ENCODE data around the gene TMEM184A.

Gene TMEM184A

DNA sequence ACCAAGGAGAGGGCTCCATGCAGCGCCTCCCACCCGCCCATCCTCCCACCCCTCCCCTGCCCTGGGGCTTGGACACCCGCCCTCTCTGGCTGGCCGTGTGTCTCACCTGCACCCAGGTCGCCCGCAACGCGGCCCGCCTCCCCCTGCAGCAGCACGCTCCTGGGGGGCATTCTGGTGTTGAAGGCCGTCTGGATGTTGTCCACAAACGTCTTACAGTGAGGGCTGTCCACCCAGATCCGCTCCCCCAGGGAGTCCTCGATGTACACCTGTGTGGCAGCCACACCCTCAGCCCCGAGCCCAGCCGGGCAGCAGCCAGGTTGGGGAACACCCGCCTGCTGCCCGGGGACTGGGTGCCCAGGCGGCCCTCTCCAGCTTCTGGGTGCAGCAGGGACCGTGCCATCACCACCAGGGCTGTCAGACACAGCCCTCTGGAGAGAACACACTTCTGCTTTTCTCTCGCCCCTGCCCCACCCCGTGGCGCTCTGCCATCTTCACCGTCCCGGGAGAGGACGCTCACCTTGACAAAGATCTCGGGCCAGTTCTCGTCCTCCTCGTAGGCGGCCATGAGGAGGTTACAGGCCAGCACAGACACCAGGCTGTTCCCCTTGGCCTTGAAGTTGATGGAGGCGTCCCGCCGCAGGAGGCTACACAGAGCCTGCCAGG is 56.5 kb downstream of the TMEM184A start:
- DNase-seq: no peak

DNA sequence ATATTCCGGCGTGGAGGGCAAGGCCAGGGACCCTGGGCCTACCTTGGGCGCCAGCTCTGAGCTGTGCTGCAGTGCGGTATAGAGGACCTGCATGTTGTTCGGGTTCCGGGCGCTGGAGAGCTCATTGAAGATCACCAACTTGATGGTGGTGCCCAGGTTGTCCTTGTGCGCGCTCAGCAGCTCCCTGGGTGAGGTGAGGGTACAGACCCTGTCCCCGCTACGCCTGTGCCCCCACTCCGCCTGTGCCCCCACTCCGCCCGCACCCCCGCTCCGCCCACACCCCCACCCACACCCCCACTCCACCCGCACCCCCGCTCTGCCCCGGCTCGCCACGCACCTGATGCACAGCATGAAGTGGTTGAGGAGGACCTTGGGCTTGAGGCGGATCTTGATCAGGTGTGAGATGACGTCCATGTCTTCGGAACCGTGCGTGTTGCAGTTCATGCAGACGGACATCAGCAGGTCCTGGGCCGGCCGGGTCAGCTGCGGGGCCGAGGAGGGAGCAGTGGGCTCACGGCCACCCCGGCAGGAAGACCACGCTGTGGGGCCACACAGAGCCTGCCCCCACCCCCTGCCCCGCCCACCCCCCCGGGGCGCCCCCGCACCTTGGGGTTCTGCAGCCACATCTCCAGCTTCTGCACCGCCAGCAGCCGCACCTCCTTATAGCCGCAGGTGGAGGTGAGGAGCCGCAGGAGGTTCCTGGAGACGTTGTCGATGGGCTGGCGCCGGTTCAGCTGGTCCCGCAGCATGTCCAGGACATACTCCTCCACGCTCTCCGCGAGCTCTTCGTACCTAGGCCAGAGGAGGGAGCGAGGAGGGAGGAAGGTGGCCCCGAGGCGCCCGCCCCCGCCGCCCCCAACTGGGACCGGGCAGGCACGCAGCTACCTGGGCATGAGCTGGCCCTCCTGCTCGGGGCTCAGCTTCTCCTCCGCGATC is 57.4 kb downstream of the TMEM184A start:
- DNase-seq: no peak

DNA sequence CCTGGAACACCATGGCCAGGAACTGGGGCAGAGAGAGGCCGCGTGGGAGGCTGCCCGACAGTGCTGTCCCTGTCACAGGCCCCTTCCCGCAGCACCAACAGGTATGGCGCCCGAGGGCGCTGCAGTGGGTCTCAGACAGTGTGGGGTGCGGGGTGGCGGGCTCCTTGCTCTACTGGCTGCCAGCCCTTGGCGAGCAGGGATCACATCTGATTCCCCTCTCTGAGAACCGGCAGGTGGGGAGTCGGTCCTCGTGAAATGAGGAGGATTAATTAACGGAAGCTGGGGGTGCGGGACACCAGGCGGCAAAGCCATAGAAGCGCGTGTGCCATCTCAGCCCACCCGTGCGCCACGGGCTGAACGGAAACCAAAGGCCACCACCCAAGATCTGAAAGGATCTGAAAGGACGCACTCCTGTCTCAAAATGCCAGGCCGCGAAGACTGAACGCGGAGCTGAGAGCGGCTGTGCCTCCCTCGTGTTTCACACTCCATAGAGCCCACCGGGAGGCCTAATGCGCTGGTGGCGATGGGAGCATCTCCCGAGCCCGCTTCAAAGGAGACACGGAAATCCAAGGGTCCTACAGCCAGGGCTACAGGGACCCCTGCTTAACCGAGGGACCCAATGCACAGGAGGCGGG is 58.6 kb downstream of the TMEM184A start:
- no peak for DNase-seq

DNA sequence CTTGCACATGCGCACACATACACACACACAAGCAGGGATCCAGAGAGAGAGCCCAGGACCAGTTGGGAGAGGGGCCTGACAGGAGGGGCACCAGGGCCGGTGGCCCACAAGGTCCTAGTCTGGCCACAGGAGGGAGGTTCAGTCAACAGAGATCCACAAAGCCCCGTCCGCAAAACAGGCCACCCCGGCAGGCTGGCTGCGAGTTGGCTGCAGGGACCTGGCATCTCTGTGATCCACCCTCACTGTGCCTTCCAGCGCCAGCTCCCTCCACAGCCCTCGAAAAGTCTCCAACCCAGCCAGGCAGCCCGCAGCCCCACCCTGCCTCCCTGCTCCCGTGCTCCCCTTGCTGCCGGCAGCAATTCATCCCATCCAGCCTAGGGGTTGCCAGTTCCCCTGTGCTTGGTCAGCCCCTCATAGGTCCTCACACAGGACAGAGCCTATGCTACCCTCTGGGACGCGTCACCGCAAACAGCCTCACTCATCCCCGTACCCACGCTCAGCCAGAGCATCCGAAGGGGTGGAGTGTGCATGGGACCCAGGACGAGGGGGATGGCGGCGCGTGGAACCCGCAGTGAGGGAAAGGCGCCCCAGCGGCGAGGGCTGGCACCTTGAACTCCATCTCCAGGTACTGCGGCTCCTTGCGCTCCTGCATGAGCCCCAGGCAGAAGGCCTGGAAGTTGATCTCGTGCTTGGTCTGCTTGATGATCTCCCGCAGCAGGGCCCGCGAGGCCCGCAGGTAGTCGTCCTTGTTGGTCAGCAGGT is 59.3 kb downstream of the TMEM184A start:
- no peak for DNase-seq

DNA sequence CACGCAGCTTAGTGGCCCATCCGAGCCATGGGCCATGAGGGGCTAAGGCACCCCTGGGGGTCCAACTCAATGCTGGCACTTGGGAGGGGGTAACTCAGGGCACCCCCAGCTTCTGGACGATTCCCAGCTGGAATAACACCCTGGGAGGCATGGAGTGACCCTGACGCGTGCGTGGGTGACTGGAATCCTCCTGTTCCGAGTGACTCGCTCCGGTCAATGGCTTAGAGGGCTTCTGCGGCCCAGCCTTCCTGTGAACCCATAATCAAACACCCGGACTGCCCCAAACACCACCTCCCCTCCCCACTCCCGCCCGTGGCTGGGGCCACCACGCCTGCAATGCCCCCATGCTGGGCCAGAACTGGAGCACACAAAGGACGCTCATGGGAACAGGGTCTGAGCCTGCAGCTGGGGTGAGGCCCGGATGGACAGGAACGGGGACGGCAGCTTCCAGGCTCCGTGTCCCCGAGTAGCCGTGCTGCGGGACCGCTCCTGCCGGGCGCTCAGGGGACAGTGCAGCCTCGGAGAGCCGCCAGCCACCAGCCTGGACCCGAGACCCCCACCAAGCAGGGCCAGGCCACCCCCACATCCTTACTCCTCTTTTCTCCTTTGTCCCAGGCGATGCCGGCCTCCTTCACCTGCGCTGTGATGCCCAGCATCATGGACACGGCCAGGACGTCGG is 60.3 kb downstream of the TMEM184A start:
- DNase-seq: no peak

DNA sequence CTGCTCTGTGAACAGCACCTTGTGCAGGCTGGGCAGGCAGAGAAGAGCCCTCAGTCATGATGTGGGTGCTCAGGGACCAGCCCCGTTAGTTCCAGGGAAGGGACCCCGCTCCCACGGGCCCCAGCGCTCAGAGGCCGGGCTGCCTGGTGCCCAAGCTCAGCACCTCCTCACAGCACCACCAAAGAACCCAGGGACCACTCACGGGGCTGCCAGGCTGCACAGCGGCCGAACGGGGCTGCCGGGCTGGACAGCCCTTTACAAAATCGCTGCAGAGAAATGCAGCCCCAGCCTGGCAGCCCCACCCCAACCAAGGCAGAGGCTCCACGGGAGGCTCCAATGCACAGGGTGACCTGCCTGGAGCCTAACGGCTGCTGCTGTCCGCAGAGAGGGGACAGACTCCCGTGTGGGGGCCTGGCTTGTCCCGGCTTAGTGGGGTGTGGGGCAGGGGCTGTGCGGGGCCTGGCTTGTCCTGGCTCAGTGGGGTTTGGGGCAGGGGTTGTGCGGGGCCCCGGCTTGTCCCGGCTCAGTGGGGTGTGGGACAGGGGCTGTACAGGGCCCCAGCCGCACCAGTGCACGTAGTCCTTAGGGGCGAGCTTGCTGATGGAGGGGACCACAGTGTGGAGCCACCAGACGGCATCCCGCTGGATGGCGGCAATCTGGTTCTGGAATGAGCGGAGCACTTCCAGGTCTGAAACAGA is 61.0 kb downstream of the TMEM184A start:
- no peak for DNase-seq

DNA sequence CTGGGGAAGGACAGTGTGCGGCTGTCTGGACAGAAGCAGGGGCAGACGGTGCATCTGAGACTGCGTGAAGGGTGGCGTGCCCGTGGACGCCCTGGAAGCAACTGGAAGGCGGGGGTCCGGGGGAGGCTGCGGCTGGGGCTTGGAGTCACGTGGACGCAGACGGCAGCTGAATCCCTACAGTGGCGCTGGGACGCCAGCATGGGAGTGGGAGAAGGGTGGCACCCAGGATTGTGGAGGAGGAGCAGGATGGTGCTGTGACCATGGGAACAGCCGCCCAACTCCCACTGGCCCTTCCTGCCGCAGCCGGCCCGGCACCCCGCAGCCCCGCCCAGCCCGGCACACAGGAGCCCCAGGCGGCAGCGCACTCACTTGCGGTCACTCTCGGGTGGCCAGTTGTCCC is 61.6 kb downstream of the TMEM184A start:
- DNase-seq: no peak

DNA sequence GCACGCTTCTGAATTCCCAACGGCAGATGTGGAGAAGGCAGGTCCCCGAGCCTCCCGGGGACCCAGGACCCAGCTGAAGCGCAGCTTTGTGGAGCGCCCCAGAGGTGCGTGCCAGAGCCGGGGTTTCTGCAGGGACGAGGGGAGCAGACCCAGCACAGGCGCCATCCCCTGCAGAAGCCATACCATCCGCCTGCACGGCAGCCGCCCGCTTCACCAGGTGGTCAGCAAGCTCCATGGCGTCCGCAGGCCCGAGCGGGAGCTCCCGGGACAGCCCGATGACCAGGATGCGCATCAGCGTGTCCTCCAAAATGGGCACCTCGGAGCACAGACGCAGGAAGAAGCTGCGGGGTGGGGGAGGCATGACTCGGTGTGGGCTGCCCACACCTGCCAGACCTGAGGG is 62.4 kb downstream of the TMEM184A start:
- DNase-seq: no peak

DNA sequence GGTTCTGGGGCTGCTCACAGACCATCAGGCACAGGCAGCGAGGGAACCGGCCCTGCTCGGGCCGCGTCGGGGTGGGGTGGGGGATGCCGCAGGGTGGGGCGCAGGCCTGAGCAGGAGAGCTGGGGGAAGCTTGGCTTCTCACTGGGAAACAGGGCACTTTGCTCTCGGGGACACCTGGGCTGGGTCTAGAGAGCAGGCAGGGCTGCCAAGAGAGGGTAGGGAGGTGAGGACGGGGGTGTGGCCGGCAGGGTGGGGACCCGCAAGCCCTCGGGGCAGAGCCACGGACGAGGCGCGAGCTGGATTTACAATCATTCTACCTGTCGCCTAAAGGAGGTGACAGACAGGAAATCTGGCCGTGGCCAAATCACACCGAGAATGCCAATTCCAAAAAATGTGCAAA is 62.9 kb downstream of the TMEM184A start:
- no peak for DNase-seq

DNA sequence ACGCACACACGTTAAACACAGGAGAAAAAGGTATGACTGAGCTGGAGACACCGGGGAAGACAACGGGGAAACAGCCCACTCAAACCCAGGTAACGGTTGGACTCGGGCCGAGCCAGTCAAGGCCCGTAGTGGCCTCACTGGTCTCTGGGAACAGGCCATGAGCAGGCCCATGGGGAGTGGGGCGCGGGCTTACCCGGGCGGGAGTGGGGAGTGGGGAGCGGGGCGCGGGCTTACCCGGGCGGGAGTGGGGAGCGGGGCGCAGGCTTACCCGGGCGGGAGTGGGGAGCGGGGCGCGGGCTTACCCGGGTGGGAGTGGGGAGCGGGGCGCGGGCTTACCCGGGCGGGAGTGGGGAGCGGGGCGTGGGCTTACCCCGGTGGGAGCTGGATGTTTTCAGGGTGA is 63.4 kb downstream of the TMEM184A start:
- DNase-seq: no peak

All from hematopoietic multipotent progenitor cell treated with erythropoietin and hydrocortisone succinate and interleukin-3 and kit ligand, for 4 days (in vitro differentiated cells).